H54 (cell line): ENCODE measurements around the gene GFRA3.
A peak's percentile ranks its signal among the peaks of the same experiment; 100 is the strongest.
"Not testable (repeated sequence)": the region's sequence is repeated elsewhere in the genome, so short reads cannot be mapped to it uniquely, and the experiment has no call there.

Experiments used
- DNase-seq: peaks from one replicate; pipeline ENCODE4 v3.0.0; 2011; ENCODE audit warnings: low spot score, mixed read lengths; ENCODE audit not compliant: insufficient read length
- FAIRE-seq: peaks from 3 replicates; lab custom pipeline; 2011; peaks lifted over from hg19 to GRCh38; lab: Jason Lieb, UNC
- POLR2A ChIP-seq: IDR thresholded peaks from 2 replicates; pipeline ENCODE4 v1.6.1; 2011; ENCODE audit warnings: low read depth, mild to moderate bottlenecking, low read length

Gene GFRA3

GRCh38 chr5:138274189-138274853 lies at the start of gene GFRA3:
Gene GFRA3, minus strand, starts transcription at chr5:138274621. Its CDS starts 197 bp downstream, at chr5:138274424.
- no peak for TF ChIP-seq POLR2A
- no peak for FAIRE-seq
- no peak for DNase-seq

GRCh38 chr5:138318211-138318610 lies 43.8 kb upstream of the GFRA3 start:
- DNase-seq, FAIRE-seq: not testable (repeated sequence)

GRCh38 chr5:138316355-138316754 lies 41.9 kb upstream of the GFRA3 start:
- FAIRE-seq (no peak), DNase-seq (no peak)

GRCh38 chr5:138315751-138316278 lies 41.4 kb upstream of the GFRA3 start:
- FAIRE-seq (no peak), DNase-seq (no peak)
- TF ChIP-seq POLR2A, result no peak

More at GRCh38 chr5:138316355-138316754, 41.9 kb upstream of the GFRA3 start:
- no peak for TF ChIP-seq POLR2A

- DNase-seq (no peak), FAIRE-seq (no peak)
- TF ChIP-seq POLR2A, result no peak
Measured at GRCh38 chr5:138305797-138306196, 31.4 kb upstream of the GFRA3 start.

- no peak for TF ChIP-seq POLR2A
- no peak for FAIRE-seq
- DNase-seq, result peak; percentile 15
Measured at GRCh38 chr5:138303372-138303771, 29.0 kb upstream of the GFRA3 start.

GRCh38 chr5:138289296-138289695 lies 14.9 kb upstream of the GFRA3 start:
- FAIRE-seq (no peak), DNase-seq (no peak)
- no peak for TF ChIP-seq POLR2A

GRCh38 chr5:138287246-138287645 lies 12.8 kb upstream of the GFRA3 start:
- DNase-seq (no peak), FAIRE-seq (no peak)
- TF ChIP-seq POLR2A, result no peak

GRCh38 chr5:138282920-138283742 lies 8.7 kb upstream of the GFRA3 start:
- TF ChIP-seq POLR2A, result no peak
- DNase-seq, result no peak
- FAIRE-seq, result no peak

GRCh38 chr5:138280915-138281314 lies 6.5 kb upstream of the GFRA3 start:
- DNase-seq (no peak), FAIRE-seq (no peak)
- no peak for TF ChIP-seq POLR2A

GRCh38 chr5:138276402-138277054 lies 2.1 kb upstream of the GFRA3 start:
- DNase-seq (no peak), FAIRE-seq (no peak)

GRCh38 chr5:138275895-138276294 lies 1.5 kb upstream of the GFRA3 start:
- FAIRE-seq, result no peak
- TF ChIP-seq POLR2A, result no peak
- no peak for DNase-seq

More at GRCh38 chr5:138276402-138277054, 2.1 kb upstream of the GFRA3 start:
- TF ChIP-seq POLR2A, result no peak

GRCh38 chr5:138275379-138275782 lies 960 bp upstream of the GFRA3 start:
- TF ChIP-seq POLR2A, result no peak
- no peak for FAIRE-seq
- no peak for DNase-seq

GRCh38 chr5:138273834-138274188 lies 610 bp downstream of the GFRA3 start:
- no peak for TF ChIP-seq POLR2A
- FAIRE-seq, result no peak
- DNase-seq, result no peak
